HG02840 (cell line): ENCODE measurements around the gene HORMAD2.
"Not testable (repeated sequence)": the region's sequence is repeated elsewhere in the genome, so short reads cannot be mapped to it uniquely, and the experiment has no call there.

Source experiments
- ATAC-seq: cut with Tn5 transposase; IDR thresholded peaks from one replicate; pipeline ENCODE4 v1.9.1; 2021; ENCODE audit warnings: mild to moderate bottlenecking, moderate library complexity, moderate number of reproducible peaks; ENCODE audit not compliant: unreplicated experiment, low FRiP score

HORMAD2 gene

DNA sequence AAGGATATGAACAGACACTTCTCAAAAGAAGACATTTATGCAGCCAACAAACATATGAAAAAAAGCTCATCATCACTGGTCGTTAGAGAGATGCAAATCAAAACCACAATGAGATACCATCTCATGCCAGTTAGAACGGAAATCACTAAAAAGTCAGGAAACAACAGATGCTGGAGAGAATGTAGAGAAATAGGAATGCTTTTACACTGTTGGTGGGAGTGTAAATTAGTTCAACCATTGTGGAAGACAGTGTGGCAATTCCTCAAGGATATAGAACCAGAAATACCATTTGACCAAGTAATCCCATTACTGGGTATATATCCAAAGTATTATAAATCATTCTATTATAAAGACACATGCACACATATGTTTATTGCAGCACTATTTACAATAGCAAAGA, 20.5 kb downstream of the HORMAD2 start:
- ATAC-seq: not testable (repeated sequence)

DNA sequence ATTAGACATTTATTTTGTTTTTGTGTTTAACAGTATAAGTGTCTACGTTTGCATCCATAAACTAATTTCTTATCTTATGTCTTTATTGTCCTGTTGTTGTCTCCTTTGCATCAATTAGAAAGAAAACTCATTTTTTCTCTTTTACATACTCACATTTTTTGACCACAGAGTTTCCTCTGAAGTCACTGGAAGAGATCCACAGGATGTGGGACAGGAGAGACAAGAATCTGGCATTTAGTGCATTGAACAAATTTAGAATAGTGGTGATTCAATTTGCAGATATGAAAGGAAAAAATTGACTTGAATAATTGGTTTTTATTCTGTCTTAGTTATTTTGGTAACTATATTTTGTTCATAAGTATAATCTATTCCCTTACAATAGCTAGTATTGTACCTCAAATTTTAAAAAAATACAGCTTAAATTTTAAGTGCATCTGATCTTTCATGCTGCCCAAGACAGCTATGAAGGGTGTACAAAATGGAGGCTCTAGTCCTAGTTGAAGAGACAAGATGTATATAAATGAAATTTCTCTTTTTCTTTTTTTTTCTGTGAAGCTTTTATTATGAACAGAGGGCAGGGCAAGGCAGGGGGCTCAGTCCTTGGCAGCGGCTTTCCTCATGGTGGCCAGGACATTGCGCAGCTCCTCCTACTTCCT, 24.4 kb downstream of the HORMAD2 start:
- no peak for ATAC-seq

DNA sequence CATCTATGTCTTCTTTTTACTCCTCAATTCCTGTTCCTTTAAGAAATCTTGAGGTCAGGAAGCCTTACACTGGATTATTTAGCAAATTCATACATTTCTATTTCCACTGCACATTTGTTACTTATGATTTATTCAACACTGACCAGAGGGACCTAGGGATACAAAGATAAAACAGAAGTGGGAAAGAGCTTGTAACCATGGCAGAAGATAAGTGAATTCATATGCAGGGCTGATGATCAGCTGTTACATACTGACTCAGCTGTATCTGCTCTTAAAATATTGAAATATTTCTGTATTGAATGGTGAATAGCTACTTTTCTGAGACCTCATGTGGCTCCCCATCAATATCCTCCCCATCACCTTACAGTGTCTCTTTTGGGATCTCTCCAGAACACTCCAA, 25.2 kb downstream of the HORMAD2 start:
- ATAC-seq: no peak

- no peak for ATAC-seq
Measured at GRCh38 chr22:30113494-30113893, 33.2 kb downstream of the HORMAD2 start.

DNA sequence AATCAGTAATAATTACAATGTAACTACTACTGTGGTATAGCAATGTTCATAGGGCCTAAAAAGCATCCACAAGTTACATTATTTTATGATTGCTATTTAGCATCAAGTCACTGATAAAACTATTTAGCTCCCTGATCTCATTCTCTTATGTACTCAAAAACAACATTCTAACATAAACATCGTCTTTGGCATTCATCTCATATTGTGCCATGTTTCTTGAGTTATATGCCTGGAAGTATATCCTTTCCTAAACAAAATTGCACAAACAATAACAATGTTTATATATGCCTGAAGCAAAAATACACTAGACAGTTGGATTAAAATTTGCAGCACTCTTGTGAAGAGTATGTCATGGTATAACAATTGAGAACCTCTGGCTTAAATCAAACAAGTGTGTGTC, 34.1 kb downstream of the HORMAD2 start:
- ATAC-seq: no peak

GRCh38 chr22:30115705-30116104, 35.4 kb downstream of the HORMAD2 start:
- no peak for ATAC-seq

GRCh38 chr22:30116362-30117117, 36.3 kb downstream of the HORMAD2 start:
- ATAC-seq: no peak

GRCh38 chr22:30117256-30117655, 37.0 kb downstream of the HORMAD2 start:
- ATAC-seq: no peak

DNA sequence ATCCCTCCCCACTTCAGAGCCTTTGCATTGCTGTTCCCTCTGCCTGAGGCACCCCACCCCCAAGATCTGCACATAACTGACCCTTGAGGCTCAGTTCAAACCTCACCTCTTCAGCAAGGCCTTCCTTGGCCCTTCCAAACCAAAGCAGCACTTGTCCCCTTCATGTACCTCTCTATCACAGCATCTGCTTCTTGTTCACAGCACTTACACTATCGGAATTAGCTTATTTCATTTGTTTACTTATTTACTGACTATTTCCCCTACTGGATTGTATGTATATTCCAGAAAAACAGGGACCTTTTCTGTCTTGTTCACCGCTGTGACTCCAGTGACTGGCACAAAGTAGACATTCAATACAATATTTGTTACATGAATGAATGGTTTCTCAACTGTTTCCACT, 38.0 kb downstream of the HORMAD2 start:
- no peak for ATAC-seq

GRCh38 chr22:30121960-30122359, 41.7 kb downstream of the HORMAD2 start:
- ATAC-seq: no peak

GRCh38 chr22:30123463-30123862, 43.2 kb downstream of the HORMAD2 start:
- ATAC-seq: no peak

DNA sequence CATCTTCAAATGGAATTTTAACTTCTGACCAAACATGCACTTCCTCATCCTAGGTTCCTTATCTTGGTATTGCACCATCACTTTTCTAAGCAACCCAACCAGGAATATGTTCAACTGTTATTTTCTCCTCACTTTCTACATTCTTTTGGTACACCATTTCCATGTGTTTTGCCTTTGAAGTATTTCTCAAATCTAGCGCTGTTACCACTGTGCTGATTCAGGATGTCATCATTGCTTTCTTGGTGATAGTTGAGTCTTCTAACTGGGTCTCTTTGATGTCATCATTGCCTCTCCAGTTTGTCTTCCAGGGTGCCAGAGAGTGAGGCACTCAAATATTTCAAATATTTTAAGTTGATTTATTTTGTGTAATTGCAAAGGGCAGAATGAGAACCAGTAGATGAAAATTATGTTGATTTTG, 47.5 kb downstream of the HORMAD2 start:
- ATAC-seq: no peak

GRCh38 chr22:30128511-30128910, 48.2 kb downstream of the HORMAD2 start:
- no peak for ATAC-seq

GRCh38 chr22:30129636-30130035, 49.4 kb downstream of the HORMAD2 start:
- ATAC-seq: no peak

DNA sequence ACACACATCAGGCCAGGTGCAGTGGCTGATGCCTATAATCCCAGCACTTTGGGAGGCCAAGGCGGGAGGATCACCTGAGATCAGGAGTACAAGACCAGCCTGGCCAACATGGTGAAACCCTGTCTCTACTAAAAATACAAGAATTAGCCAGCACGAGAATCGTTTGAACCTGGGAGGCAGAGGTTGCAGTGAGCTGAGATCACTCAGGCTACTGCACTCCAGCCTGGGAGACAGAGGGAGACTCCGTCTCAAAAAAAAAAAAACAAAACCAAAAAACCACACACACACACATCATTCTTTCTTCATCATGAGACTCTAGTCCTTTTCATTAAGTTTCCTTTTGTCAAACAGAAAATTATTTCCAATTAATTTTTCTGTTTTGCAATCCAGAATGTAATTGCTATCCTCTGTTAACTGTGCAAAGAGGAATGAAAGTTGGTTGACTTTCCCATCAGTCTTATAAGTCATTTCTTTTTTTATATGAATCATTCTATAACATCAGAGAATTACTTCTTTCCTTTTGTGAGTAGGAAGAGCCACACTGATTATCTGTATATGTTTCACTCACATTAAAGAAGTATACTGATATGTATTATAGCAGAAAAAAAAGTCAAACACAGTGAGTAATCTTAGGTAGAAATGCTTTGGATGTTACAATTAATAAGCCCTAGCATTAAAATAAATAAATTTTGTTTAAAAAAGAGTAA, 52.2 kb downstream of the HORMAD2 start:
- ATAC-seq: no peak

GRCh38 chr22:30140414-30140813, 60.1 kb downstream of the HORMAD2 start:
- ATAC-seq: no peak

DNA sequence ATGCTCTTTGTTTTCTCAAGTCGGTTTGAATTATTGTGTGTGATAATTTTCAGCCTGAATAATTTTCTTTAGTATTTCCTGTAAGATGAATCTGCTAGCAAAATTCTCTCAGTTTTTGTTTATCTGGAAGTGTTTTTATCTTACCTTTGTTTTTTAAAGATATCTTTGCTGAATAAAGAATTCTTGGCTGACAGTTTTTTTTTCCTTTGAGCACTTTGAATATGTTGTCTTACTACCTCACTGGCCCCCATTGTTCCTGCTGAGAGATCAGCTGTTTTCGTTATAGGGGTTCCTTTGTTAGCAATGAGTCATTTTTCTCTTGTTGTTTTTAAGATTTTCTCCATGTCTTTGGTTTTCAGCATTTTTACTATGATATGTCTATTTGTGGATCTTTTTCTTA, 63.0 kb downstream of the HORMAD2 start:
- no peak for ATAC-seq

- no peak for ATAC-seq
Measured at GRCh38 chr22:30144391-30144790, 64.1 kb downstream of the HORMAD2 start.

DNA sequence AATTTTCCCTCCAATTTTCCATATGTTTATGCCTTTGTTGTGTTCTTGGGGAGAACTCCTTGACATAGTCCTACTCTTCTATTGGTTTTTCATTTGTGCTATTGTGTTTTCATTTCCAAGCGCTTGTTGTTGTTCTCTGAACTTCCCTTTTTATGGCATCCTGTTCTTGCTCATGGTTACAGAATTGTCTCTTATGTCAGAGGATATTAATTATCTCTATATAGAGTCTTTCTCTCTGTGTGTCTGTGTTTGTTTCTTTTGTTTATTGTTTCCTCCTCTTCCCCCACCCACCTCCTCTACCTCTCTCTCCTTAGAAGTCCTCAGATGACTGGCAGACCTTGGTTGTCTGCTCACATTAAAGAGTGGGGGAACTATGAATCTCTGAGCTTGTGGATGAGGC, 69.9 kb downstream of the HORMAD2 start:
- no peak for ATAC-seq

GRCh38 chr22:30158277-30158676, 78.0 kb downstream of the HORMAD2 start:
- ATAC-seq: no peak

- no peak for ATAC-seq
Measured at GRCh38 chr22:30158744-30159500, 78.7 kb downstream of the HORMAD2 start.
